Anterior cingulate cortex (tissue), 58 donors: ENCODE data around the gene CNPY1.
"Not testable (repeated sequence)": the region's sequence is repeated elsewhere in the genome, so short reads cannot be mapped to it uniquely, and the experiment has no call there.

ENCODE experiments used
- DNase-seq, 58 donors: peaks; one replicate each; lab custom pipeline; 2025; lab: John Stamatoyannopoulos, UW

CNPY1 gene

GRCh38 chr7:155579565-155579964 is 33.2 kb upstream of the CNPY1 start:
- DNase-seq = no peak

GRCh38 chr7:155578016-155578415 is 31.7 kb upstream of the CNPY1 start:
- DNase-seq = no peak

GRCh38 chr7:155577509-155577905 is 31.1 kb upstream of the CNPY1 start:
- DNase-seq = no peak

DNA sequence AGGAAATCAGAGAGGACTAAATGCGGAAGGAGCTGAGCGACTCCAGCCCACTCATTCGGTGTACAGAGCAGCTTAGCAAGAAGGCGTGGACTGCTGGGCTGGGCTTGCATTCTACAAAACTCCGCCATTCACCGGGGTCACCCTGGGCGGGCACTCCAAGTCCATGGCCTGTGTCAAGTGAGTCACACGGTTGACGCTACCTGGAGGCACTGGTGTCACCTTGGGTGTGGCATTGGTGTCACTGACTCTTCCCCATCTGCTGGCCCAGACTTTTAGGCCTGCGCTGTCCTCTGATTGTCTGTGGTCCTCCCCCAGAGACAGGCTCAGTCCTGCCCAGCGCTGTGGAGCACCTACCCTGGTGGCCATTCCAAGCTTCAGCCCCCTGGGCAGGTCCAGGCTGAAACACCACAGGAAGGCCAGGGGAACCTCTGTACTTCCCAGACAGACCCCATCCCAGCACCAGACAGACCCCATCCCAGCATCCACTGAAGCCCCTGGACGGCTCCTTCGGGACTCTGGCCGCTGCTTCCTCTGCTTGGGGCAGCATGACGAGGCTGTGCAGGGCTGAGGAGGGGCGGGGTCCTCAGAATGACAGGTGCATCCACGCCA is 30.6 kb upstream of the CNPY1 start:
- peak in 1 of 58 donors; percentile 7 for DNase-seq

DNA sequence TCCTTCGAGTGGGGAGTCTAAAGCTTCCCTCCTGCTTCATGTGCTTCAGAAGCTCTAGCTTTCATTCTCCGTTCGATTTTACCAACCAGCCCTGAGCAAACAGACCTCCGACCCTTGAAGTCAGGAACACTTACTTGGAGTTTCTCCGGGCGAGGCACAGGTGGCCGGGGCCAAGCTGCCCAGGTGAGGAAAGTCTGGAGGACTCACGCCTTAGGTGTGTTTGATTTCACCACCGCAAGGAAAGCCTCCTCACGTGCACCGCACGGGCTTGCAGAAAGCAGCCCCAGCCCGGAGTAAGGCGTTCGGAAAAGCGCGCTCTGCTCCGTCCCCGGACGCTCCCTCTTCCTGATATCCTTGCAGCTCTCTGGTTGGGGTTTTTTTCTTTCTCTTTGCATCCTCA is 30.1 kb upstream of the CNPY1 start:
- DNase-seq = no peak

GRCh38 chr7:155574556-155575290 is 28.4 kb upstream of the CNPY1 start:
- DNase-seq = no peak

DNA sequence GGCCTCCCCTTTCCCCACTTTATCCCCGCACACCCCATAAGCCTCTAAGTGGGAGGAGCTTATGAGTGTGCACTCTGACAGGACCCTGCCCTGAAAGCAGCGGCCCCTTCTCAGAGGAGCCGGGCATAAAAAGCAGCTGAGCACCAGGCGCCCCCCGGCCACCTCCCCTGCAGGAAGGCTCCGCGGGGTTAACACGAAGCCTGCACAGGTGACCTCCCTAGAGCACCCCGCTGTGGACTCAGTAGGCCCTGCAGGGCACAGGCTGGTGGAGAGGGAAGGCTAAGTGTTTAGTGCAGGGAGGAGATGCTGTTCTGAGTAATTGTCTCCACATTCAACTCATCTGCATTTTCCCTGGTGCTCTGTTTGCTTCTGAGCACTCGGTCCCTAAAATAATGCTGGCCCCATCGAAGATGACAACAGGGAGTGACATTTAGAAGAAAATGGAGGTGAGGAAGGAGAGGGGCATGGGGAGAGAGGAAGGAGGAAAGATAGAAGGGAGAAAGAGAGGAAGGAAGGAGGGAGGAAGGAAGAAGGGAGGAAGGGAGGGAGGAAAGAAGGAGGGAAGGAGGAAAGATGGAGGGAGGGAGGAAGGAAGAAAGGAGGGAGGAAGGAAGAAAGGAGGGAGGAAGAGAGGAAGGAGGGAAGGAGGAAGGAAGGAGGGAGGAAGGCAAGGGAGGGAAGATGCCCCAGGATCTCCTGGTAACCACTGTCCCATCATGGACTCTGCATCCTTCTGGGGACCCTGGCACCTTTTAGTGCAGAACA is 25.4 kb upstream of the CNPY1 start:
- no peak for DNase-seq

DNA sequence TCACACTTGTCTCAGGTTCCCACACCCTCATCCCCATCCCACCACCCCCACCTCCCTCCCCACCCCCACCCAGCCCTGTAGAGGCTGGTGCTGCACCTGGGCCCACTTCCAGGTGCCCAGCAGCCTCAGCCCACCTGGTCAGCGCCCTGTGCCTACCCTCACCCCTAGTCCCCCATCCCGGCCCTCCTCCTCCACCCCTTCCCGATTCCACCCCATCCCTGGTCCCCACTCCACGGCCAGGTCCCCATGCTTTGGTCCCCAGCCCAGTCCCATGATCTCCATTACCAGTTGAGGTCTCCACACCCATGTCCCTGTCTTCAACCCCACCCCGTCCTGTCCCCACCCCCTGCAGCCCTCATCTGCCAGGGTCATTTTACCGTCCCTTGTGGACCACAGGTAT is 24.6 kb upstream of the CNPY1 start:
- DNase-seq = no peak

DNA sequence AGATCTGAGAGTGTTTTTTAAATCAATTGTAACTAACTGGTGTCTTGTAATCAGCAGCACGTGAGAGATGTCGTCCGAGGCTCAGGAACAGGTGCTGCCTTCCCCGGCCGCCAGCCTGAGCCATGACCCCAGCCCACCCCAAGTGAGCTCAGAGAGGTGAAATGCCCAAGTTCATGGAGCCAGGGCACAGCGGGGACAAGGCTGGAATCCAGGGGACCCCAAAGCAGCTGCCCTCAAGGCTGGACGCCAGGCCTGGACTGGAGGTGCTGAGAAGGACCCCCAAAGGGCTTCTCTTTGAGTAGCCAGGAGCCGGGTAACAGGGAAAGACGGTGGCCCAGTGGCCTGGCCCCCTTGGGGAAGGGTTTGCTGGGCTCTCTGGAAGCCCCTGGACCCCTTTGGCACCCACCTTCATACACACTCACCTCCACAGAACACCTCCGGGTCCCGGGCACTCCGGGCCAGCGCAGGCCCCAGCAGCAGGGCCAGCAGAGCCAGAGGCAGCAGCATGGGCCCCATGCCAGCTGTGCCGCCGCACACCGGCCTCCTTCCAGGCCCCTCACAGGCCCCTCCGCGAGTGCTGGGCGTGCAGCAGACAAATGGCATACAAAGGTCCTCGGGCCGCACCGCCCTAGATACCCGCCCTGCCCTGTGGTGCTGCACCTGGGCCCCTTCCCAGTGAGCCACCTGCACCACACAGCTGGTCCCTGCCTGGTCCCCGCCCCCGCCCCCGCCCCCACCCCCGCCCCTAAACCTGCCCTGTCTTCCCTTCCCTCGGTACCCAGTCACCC is 24.0 kb upstream of the CNPY1 start:
- no peak for DNase-seq

GRCh38 chr7:155569681-155570080 is 23.3 kb upstream of the CNPY1 start:
- no peak for DNase-seq

DNA sequence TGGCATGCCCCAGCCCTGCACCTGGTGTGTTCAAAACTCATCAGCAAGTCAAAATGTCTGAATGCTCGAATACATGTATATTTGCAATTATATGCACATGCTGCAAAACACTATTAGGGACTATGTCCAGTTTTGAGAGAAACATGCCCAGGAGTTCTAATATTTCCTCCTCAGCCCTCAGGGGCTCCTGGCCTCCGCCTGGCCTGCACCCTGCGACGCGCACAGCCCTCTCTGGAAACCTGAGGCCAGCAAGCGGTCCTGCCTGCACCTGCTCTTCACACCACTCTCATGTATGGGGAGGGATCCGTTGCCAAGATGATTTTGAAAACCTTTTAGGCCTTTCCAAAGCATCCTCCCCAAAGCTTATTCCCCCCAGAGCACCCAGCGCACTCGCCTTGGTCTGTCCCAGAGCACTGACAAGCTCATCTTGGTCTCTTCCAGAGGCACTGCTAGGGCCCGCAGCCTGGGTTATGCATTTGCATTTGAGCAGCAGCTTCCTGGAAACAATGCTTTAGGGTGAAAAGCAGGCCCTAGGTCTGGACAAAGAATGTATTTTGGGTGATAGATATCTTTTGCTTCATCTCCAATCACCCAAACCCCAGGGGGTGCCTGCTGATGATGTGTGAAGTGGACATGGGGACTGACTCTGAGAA is 22.6 kb upstream of the CNPY1 start:
- no peak for DNase-seq

DNA sequence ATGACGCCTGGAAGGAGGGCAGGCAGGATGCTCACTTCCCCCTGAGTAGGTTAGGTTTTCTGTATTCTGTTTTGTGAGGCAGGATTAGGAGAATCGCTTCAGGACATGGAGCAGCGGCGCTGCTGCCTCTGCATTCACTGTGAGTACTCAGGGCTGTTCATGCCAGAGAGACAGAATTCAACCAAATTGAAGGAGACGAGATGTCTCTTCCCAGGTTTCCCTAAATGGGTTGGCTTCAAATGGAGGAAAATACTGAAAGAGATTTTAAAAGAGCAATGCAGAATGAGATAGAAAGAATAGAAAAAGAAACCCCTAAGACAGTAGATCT is 21.9 kb upstream of the CNPY1 start:
- DNase-seq = no peak

DNA sequence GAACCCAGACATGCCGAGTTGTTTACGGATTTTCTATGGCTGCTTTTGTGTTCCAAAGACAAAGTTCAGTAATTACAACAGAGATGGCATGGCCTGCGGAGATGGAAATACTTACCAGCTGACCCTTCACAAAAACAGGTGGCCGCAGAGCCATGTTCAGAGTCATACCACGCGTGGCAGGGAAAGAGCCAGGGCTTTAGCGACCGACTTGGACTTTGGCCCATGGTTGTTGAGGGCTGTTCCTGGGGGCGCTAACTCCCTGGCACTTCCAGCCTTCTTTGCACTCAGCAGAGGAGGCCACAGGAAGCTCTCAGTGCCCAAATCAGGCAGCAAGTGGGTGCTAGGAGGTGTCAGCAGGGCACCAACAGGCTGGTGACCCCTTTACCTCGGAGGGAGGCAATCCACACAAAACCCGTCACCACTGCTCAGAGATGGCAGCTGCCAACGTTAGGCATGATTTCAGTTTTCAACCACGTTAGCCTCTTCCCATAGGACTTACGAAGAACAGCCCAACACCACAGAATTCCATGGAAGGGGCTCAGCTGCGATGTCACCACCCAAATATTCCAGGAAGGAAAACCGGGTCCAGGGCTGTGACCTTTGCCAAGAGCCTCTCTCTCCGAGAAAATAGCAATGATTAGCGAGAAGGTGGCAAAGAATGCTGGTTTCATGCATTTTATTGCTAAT is 21.4 kb upstream of the CNPY1 start:
- DNase-seq = no peak

GRCh38 chr7:155566011-155566836 is 19.9 kb upstream of the CNPY1 start:
- no peak for DNase-seq

GRCh38 chr7:155565596-155565995 is 19.2 kb upstream of the CNPY1 start:
- no peak for DNase-seq

- not testable (repeated sequence) for DNase-seq
Measured at GRCh38 chr7:155562976-155563375, 16.6 kb upstream of the CNPY1 start.

- DNase-seq = no peak
Measured at GRCh38 chr7:155562106-155562505, 15.7 kb upstream of the CNPY1 start.

DNA sequence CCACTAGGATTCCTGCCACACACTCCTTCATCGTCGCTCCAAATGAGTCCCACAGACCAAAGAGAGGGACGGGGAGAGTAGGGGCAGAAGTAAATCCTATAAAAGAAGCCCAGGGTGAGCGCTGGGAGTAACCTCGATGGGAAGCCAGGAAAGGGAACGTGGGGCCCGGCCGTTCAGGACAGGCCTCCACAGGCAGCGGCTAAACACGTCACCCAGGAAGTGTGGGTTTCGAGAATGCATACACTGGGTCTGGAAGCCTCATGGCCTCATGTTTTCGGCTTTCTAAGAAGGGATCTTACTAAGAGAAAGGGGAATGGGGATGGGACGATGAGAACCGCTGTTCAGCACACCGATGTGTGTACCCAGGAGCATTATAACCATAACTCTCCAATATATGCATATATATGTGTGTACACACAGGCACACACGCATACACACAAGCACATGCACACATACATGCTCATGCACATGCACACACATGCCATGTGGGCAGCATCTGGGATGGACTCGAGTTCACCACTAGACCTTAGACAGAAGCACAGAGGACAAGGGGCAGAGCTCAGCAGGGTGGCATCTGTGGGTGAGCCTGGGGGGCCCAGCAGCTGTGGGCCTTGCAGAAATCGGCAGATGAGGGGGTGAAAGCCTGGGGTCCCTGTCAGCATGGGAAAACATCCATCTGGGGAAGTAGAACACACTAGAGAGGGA is 14.8 kb upstream of the CNPY1 start:
- no peak for DNase-seq
